Measurements from ENCODE around the gene LCLAT1.

Gene LCLAT1

DNA sequence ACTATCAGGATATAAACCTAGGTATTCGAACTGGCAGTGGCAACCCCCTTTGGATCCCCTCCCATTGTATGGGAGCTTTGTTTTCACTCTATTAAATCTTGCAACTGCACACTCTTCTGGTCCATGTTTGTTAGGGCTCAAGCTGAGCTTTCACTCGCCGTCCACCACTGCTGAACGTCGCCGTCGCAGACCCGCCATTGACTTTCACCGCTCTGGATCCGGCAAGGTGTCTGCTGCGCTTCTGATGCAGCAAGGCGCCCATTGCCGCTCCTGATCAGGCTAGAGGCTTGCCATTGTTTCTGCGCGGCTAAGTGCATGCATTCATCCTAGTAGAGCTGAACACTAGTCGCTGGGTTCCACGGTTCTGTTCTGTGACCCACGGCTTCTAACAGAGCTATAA, 69.1 kb downstream of the LCLAT1 start:
- no peak for DNase-seq

DNA sequence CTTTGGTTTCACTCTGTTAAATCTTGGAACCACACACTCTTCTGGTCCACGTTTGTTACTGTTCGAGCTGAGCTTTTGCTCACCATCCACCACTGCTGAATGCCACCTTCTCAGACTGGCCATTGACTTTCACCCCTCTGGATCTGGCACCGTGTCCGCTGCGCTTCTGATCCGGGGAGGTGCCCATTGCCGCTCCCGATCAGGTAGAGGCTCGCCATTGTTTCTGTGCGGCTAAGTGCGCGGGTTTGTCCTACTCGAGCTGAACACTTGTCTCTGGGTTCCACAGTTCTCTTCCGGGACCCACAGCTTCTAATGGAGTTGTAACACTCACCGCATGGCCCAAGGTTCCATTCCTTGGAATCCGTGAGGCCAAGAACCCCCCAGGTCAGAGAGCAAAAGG, 72.8 kb downstream of the LCLAT1 start:
- no peak for DNase-seq

DNA sequence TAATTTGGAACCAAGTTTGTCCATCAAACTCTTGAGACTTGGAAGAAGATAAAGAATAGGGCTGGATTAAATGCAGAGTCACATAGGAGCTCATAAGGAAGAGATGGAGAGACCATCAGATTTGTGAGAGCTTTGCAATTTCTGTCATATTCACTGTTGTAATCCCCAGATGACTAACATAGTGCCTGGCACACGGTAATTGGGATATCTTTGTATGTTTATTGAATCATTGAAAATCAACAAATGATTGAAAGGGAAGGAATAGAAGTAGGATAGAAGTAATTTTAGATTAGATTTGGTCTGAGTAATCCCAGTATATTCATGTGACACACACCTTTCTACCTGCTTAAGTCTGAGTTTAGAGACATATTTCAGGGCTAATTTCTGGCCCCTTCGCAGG, 75.4 kb downstream of the LCLAT1 start:
- no peak for DNase-seq

DNA sequence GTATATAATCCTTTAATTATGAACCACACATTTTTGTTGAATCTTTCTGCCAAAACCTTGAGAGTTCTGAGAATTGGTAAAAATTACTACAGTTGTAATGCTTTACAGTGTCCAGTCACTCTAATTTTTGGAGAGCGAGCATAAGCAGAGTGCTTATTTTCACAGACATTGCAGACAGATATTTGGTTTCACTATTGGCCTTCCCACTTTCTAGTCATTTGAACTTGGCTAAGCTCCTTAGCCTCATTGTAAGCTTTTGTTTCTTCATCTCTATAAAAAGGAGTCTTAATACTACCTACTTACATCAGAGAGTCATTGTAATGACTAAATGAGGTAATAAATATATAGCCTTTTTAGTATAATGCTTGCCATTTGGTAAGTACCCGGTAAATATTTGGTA, 80.4 kb downstream of the LCLAT1 start:
- peak; percentile 9 for DNase-seq

DNA sequence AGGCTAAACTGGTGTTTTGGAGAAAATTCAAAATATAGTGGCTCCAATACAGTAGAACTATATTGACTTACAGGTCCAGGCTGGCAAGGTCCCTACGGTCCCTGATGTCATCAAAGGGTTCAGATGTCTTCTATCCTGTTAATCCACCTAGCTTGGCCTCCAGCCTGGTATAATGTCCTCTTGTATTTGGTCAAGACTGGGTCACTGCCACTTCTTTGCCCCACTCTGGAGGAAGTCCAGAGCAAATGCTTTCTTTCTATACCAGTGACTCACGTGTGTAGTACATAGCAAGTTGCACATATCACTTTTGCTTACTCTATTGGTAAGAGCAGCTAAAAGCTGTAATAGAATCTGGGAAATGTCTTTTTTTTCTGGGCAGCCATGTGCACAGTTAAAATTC, 80.8 kb downstream of the LCLAT1 start:
- DNase-seq, result no peak

DNA sequence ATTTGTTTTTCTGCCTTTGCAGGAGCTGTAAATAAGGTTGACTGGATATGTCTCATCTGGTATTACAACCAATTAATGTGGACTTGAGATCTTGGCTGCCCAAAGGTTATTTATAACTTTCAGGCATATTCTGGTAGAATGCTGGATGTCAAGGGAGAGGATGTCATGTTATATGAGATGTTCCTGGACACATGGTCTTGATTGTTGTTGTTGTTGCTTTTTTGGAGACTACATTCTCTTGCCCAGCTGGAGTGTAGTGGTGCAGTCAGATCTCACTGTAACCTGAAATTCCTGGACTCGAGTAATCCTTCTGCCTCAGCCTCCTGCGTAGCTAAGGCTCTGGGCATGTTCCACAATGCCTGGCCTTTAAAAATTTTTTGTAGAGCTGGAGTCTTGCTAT, 83.3 kb downstream of the LCLAT1 start:
- DNase-seq, result no peak

DNA sequence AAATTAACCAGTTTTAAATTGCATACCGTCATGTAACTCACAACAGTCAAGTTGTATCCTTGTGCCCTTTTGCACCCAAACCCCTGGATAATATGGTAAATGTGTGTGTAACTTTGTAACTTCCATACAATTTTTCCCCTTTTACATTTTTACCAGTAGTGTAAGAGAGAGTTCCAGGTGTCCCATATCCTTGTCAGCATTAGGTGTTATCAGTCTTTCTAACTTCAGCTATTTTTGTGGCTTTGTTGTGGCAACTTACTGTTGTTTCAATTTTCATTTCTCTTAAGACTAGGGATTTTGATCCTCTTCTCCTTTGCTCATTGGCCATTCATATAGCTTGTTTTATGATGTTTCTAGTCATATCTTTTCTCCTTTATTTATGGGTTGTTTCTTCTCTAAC, 94.6 kb downstream of the LCLAT1 start:
- DNase-seq, result no peak

DNA sequence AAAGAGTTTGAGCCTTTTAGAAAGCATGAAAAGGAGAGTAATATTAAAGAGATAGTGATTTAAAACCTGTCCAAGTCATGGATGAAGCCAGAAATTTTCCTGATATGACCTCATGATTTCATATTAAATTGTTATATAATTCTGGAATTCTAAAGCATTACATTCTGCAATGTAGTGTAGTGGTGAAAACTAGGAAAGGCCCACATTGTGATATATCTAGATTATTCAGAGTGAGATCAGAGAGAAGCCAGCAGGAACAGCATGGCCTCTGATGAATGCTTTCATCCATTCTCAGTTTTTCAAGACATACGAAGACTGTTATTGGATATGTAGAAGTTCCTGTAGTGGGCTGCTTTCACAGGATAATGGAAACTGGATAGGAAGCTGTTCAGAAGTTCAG, 98.8 kb downstream of the LCLAT1 start:
- no peak for DNase-seq

DNA sequence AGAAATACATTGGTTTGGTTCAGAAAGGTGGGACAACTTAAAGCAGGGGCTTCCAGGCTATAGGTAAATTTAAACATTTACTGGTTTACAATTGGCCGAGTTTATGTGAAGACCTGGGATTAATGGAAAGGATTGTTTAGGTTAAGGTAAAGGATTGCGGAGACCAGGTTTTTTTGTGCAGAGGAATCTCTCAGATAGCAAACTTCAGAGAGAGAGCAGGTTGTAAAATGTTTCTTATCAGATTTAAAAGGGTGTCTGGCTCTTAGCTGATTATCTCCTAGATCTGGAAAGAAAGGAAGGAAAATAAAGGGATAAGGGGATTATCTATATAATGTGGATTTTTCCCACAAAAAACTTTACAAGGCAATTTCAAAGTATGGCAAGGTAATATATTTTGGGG, 101.3 kb downstream of the LCLAT1 start:
- DNase-seq, result no peak

DNA sequence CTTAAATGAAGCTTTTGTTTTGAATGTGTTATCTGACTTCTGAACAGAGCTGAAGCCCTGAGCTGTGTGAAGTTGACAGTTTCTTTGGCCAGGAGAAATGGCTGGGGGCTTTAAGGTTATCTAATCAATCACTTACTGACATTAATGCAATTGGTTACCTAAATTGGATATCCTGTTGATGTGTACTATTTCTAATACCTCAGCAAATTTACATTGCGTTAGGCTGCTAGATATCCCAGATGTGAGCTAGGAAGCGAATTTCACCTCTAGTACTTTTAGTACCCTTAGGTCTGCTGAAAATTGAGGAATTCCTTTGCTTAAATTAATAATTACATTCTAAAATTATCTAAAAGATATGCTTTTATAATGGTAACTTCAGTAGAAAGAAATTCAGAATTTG, 102.0 kb downstream of the LCLAT1 start:
- DNase-seq, result no peak

DNA sequence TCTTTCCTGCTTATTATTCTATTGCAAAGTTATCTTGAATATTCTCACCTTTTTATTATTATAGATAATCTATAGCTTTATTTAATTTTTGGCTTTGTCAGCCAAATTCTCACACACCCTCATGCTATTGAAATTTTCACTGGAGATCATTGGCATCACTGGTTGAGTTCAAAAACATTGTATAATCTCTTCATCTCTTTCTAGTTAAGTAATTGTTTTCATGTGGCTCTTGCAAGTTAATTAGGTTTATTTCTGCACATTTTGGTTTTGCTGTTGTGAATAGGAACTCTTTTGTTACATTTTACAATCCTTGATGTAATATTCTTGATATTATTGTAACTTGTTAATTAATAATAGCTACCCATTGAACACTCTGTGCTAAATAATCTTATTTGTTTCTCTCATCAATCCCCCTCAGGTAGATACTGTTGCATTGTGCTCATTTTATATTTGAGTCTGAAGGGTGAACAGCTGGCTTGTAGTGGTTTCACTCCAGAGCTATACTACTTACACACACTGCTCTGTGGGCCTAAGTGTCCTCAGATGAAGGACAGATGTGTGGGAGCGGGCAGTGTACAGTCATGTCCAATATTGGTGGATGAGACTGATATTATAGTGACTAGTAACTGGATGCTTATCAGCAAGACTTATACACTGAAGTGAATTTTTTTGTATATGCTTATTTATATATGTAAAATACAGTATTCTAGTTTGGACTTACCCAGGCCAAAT, 112.7 kb downstream of the LCLAT1 start:
- no peak for DNase-seq

DNA sequence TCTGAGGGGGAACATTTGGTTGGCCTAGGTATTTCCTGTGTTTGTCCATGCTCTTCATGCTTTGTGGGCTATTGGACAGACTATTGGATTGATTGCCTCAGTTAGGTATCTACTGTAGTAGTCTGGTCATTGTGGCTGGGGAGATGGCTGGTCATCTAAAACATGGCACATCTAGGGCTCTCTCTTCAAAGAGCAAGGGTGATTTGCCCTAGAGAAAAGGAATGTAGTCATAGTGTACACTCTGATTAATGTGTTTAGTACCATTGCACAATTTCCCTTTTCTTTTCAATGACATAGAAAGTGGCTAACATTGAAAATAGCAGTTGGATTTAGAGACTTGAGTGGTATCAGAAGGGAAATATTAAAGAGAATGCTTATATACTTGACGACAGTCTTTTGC, 114.3 kb downstream of the LCLAT1 start:
- no peak for DNase-seq

DNA sequence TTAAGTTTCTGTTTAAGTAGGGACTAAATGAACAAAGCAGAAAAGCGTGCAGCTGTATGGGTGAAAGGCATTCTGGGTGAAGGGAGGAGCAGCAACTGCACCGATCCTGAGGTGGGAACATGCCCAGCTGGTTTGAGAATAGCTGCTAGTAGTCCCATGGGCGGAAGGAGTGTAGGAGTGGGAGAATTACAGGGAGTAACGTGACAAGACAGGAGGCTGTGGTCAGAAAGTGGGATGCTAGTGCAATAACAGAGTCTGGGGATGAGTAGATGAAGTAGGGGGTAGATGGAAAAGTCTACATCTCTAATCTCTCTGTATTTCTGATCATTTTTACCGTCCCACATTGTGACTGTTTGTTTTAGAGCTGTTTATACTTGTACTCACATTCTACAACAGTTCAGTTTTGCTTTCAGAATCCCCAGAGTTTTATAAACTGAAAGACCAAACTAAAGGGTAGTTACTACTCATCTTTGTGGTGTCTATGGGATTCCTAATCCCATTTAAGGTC, 118.9 kb downstream of the LCLAT1 start:
- peak; percentile 24 for DNase-seq

DNA sequence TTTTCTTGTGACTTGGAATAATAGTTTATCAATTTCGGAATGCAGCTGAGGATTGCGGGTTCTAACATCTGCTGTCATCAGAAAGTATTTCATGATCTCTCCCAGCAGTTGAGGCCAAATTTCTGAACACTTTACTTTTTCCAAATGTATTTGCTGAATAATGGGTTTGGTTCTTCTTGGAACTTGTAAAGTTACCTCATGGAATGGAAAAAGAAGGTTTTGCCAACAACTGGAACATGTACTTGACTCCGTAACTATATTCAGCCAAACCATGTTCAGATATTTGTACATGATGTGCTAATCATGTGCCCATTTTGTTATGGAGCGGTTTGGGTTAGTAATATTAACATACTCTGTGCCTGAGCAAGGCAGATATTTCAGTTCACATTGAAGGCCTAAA, 119.6 kb downstream of the LCLAT1 start:
- DNase-seq, result peak; percentile 39

DNA sequence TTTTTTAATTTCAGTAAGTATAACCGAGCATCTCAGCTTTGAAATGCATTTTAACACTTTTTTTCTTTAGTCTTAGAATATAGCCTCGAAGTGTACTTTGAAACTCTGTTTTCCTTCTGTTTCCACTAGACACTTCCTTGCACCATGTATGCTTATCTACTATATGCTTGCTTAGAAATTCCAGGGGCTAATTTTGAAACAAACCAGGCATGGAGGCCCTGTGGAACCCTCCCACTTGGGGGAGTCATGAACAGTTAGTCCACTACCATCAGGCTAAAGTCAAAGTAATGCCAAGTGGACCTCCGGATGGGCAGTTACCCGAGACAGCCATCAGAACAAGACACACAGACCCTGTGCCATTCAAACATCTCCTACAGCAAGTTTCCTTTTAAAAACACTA, 120.3 kb downstream of the LCLAT1 start:
- DNase-seq, result no peak

DNA sequence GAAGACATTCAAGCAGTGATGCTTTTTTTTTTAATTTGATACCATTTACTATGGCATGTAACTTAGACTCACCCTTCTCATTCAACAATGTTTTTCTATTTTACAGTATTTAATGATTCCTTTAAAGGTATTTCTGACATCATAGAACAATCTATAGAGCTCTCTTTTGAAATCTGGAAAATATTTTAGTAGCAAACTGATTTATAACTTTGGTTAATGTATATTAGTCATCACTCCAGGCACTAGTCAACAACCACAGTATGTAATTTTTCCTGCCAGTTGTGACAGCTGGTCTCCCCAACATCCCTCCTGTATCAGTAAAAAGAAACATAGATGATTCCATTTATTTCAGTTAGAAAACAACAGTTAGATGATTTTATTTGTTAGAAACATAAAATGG, 122.9 kb downstream of the LCLAT1 start:
- DNase-seq, result peak; percentile 73

DNA sequence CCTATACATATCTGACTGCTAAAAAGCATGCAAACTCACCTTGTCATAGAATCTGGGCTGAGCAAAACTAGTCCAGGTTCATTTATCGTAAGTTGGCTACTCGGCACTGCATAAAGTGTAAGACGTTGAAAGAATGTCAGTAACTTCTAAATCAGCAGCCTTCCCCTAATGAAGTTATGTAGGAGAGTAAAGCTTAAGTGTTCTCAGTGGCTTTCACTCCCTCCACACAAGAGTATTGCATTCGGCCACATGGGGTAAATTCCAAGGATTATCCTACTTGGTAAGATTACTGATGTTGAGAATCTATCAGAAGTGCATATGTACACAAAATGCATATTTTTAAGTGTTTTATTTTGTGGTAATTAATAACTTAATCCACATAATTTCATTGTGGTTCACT, 130.1 kb downstream of the LCLAT1 start:
- no peak for DNase-seq

DNA sequence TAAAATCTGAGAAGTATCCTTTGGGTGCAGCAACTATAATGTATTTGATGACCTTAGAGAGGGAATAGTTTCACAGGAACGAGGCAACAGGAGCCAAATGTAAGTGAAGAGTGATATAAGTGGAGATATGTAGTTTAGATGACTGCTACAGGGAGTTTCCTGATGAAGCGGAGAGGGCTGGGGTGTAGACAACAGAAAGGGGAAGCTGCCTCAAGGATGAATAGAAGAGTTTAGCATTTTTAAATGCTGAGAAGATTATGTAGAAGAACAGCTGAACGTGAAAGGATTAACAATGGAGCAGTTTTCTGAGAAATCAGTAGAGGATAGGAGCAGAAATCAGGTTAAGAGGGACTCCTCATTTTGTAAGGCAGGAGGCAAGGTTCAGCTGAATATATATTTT, 133.3 kb downstream of the LCLAT1 start:
- DNase-seq, result no peak

DNA sequence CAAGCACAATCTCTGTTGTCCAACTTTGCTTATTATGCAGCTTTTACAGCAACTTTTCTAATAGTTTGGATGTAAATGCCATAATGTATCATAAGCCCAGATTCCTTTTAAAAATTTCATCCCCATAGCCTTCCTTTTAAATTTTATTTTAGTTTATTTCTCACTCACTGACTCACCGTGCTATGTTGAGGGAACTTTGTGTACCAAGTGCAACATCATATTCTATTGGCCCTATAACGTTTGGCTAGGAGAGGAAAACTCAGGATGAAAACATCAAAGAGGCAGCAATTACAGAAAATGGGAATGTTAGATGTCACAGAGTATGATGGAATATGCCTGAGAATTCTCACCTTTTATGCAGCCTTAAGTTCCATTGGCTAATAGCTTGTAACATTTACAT, 135.5 kb downstream of the LCLAT1 start:
- DNase-seq, result no peak

DNA sequence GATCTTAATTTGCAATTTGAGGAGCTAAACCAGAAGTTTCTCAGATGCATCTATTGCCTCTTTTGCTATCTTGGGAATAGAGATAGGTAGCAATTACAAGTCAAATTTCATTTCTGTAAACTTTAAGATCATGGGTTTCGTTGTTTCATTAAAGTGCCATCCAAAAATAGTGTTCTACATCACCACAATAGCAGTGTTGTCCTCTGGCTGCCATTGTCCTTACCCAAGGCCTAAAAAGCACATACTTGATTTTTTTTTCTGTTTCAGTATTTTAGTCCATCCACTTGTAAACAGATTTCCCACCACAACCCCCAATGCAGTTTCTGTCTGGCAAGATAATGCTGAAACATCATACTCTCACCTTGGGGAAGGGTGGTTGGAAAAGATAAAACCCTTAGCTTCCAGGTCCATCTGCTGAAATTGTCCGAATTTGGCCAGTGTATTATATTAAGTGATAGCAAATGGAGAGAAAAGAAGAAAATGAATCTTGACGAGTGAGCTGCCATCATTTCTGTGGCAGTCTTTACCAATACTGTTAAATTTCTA, 136.2 kb downstream of the LCLAT1 start:
- no peak for DNase-seq

DNA sequence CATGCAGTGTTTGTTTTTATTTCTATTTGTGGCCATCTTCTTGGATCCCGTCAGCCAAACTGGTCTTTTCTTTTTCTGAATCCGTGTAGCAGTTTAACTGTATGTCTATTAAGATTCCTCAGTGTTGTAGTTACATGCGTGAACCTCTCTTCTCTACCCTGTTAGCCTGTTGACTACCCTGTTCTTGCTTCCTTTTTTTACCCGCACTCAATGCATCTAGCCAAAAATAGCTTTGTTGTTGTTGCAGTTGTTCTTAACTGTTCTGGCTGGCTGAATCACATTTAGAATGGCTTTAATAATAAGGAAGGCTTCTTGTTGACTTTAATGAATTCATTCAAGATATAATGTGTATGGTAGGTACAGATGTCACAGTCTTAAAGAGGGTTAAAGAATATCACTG, 137.1 kb downstream of the LCLAT1 start:
- no peak for DNase-seq

DNA sequence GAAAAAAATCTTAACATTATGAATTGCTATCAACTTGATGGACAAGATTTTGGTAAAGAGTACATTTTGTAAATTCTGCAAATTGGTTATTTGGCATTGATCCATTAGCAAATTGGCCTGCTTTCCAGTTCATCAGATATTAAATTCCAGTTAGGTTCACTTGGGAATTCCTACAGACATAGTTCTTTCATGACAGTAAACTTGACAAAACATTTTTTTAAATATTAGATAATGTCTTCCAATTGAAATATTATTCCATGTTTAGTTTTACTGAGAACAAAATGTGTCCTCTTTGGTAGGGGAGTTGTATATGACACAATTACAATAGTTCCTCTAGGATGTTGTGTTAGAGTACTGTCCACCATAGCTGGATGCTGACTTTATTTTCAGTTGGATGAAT, 141.9 kb downstream of the LCLAT1 start:
- DNase-seq, result peak; percentile 7

DNA sequence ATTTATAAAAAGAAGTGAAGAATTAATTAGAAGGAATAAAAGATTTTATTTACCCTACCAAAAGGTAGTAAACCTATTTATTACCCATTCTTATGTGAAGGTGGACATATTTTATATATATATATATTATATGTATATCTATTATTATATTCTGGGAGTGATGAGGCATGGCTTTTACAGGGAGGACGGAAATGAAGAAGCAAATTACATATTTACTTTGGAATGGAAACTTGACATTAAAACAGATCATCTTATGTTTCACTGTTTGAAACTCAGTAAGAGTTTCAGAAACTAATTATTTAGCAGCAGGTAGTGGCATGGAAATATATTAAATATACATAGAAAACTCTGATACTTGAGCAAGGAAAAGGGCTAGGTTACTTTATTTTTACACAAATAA, 143.4 kb downstream of the LCLAT1 start:
- DNase-seq, result no peak

DNA sequence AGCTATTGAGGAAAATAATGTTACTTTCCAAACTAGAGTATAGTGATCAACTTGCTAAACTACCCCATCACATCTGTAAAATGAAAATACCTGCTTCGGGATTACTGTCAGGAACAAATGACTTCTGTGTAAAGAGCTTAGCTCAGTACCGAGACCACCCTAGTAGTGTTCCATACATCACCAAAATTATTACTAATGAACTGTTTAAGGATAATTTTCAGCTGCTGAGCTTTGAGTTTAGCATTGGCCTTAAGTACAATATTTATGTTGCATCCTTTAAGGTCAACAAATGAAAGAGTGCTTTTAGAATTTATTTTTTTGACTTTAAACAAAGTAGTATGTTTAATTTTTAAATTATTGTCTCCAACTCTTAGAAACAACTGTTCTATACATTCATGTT, 144.1 kb downstream of the LCLAT1 start:
- no peak for DNase-seq

DNA sequence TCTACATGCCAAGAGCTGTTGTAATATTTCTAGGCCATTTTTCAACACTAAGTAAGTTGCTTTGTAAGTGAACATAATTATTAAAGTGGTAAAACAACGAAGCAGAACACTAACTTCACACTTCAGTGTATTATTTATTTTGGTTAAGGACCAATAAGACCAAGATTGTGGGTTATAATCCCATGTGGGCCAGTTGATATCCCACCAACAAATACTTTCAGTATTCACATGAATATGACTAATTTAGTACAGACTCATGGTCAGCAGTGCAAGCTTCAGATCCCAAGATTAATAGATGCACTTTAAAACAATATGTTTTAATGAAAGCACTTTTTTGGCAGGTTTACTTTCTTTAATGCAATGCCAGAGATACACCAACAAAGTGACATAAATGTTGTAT, 154.3 kb downstream of the LCLAT1 start:
- no peak for DNase-seq
